ENCODE results near the gene MRPS30. TPM values are rescaled to one million over a fixed set of nuclear protein-coding genes. Genes with fewer than 3 reads are reported as not detected.
"Not testable (repeated sequence)": the region's sequence is repeated elsewhere in the genome, so short reads cannot be mapped to it uniquely, and the experiment has no call there.

The MRPS30 gene
- total RNA-seq, 3 donors from 2014 or later, result 43.5 to 47.2 (median 46.1) TPM

GRCh38 chr5:44809215-44809955, 638 bp downstream of the MRPS30 start:
- Histone ChIP-seq H3K9me3 (no peaks in the 10 kb centered on the region), H3K4me3 (peak overlapping the region; percentile 91), H3K36me3 (ENCODE audit: low read depth) (no peaks in the 10 kb centered on the region), H3K4me1 (ENCODE audit: low read depth) (peaks cover 9% of the 10 kb centered on the region)
- ATAC-seq (peak; percentile 77), DNase-seq (peak; percentile 64 to 75 (median 74))
- intact Hi-C loops (cut with DNase I, micrococcal nuclease), result no loop called here
- TF ChIP-seq CTCF (IDR thresholded peaks at IDR 0.05), result no peak

GRCh38 chr5:44809956-44810420, 1.2 kb downstream of the MRPS30 start:
- DNase-seq, result no peak
- H3K4me1 ChIP-seq (ENCODE audit: low read depth), result peaks cover 9% of the 10 kb centered on the region
- intact Hi-C loops (cut with DNase I, micrococcal nuclease), result no loop called here

GRCh38 chr5:44814761-44815160, 6.0 kb downstream of the MRPS30 start:
- ATAC-seq, result no peak
- no peak for TF ChIP-seq CTCF (IDR thresholded peaks at IDR 0.05)
- Histone ChIP-seq H3K36me3 (ENCODE audit: low read depth) (no peaks in the 10 kb centered on the region), H3K4me3 (no peak overlapping the region), H3K4me1 (ENCODE audit: low read depth) (peaks cover 9% of the 10 kb centered on the region), H3K9me3 (no peaks in the 10 kb centered on the region)
- intact Hi-C loops (cut with DNase I, micrococcal nuclease), result no loop called here
- no peak for DNase-seq

More at GRCh38 chr5:44809956-44810420, 1.2 kb downstream of the MRPS30 start:
- no peak for ATAC-seq
- H3K36me3 ChIP-seq (ENCODE audit: low read depth), result no peaks in the 10 kb centered on the region
- H3K4me3 ChIP-seq, result peak overlapping the region; percentile 91
- H3K9me3 ChIP-seq, result no peaks in the 10 kb centered on the region
- TF ChIP-seq CTCF (IDR thresholded peaks at IDR 0.05), result no peak

- intact Hi-C loops (cut with DNase I, micrococcal nuclease), result no loop called here
- no peak for TF ChIP-seq CTCF (IDR thresholded peaks at IDR 0.05)
- DNase-seq, result no peak
- Histone ChIP-seq H3K9me3 (no peaks in the 10 kb centered on the region), H3K4me3 (no peak overlapping the region), H3K4me1 (ENCODE audit: low read depth) (no peaks in the 10 kb centered on the region), H3K36me3 (ENCODE audit: low read depth) (no peaks in the 10 kb centered on the region)
- ATAC-seq, result no peak
Measured at GRCh38 chr5:44821164-44821563, 12.4 kb downstream of the MRPS30 start.

GRCh38 chr5:44824662-44825061, 15.9 kb downstream of the MRPS30 start:
- H3K4me1 ChIP-seq (ENCODE audit: low read depth); H3K9me3 ChIP-seq; ATAC-seq; H3K36me3 ChIP-seq (ENCODE audit: low read depth); DNase-seq; H3K4me3 ChIP-seq; intact Hi-C loops (cut with DNase I, micrococcal nuclease): not testable (repeated sequence)

GRCh38 chr5:44827681-44828080, 18.9 kb downstream of the MRPS30 start:
- no peaks in the 10 kb centered on the region for H3K9me3 ChIP-seq
- no peaks in the 10 kb centered on the region for H3K4me1 ChIP-seq (ENCODE audit: low read depth)
- DNase-seq, result no peak
- TF ChIP-seq CTCF (IDR thresholded peaks at IDR 0.05), result no peak
- H3K36me3 ChIP-seq (ENCODE audit: low read depth), result no peaks in the 10 kb centered on the region
- intact Hi-C loops (cut with DNase I, micrococcal nuclease), result no loop called here
- no peak overlapping the region for H3K4me3 ChIP-seq
- no peak for ATAC-seq

Measured in mucosa of descending colon (tissue), 3 donors.